GM21447 (cell line): ENCODE results near the gene PHIP.

Source experiments
- ATAC-seq: cut with Tn5 transposase; IDR thresholded peaks from one replicate; pipeline ENCODE4 v1.9.1; 2021; ENCODE audit not compliant: unreplicated experiment

PHIP gene

DNA sequence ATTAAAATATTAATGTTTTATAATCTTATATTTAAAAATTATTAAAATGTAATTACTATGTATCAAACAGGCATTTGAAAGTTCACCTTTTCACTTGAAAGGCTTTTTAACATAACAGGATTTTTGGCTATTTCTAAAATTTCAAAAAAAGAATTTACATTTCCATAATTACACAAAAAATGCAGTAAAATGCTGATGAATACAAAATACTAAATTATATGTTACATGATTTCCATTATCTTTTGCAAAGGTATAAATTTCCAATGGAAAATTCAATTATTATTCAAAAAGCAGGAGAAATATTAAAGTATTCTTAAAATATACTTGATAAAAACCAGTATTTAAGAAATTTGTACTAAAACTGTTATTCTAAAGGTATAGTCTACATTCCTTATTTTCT is 66.1 kb downstream of the PHIP start:
- no peak for ATAC-seq

- ATAC-seq = no peak
These were observed 67.6 kb downstream of the PHIP start for GRCh38 chr6:79010422-79010821.

- no peak for ATAC-seq
These were observed 68.2 kb downstream of the PHIP start for GRCh38 chr6:79009819-79010218.

- ATAC-seq = no peak
These were observed 72.6 kb downstream of the PHIP start for GRCh38 chr6:79005497-79005896.

DNA sequence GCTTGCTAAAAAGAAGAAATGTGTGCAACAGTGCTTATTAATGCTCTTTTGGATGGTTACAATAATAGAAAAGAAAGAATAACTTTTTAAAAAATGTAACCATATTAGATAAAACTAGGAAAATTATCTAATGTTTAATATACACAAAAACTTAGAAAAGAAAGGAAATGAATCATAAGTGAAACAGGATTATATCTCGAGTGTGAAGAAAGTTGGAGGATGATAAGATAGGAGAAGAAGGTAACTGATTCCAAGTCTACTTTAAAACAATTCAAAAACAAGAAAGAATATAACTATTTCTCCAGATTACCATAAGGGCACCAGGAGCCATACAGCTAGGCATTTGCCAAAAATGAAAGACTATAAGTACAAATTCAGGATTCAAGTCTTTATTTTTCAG is 73.0 kb downstream of the PHIP start:
- ATAC-seq = no peak

- ATAC-seq = no peak
These were observed 73.8 kb downstream of the PHIP start for GRCh38 chr6:79004239-79004638.

- ATAC-seq = no peak
These were observed 76.6 kb downstream of the PHIP start for GRCh38 chr6:79001415-79001814.

DNA sequence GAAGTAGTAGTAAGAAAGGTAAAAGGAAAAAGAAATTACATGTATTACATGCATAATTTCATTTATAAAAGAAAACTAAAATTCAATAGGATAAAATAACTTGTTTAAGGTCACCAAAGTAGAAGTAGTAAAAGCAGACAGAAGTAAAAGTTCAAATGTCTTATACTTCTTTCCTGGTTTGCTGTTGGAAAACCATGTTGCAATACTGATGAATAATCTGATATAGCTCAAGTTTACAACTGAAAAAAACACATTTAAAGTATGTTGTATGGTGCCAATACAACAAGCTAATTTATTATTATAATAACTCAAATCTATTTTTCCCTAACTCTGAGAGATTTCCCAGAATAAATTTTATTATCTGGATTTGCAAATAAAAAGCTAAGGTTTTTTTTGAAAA is 78.3 kb downstream of the PHIP start:
- ATAC-seq = no peak

DNA sequence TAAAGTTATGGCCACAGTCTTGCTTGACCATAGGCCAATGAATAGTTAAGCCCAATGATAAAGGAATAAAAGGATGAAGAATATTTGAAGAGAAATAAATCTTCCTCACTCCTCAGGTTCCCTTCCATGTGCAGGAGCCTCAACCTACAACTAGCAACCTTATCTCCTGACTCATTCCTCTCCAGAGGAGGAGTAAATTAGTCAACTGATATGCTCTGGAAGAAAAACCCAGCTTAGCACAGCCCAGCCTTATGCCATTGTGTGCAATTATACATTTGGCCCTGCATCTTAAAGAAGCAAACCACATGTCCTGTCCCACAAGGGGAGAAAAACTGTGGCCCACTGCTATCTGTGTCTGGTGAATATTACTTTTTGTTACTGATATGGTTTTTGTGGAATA is 82.1 kb downstream of the PHIP start:
- no peak for ATAC-seq

- no peak for ATAC-seq
These were observed 82.7 kb downstream of the PHIP start for GRCh38 chr6:78995346-78995745.

DNA sequence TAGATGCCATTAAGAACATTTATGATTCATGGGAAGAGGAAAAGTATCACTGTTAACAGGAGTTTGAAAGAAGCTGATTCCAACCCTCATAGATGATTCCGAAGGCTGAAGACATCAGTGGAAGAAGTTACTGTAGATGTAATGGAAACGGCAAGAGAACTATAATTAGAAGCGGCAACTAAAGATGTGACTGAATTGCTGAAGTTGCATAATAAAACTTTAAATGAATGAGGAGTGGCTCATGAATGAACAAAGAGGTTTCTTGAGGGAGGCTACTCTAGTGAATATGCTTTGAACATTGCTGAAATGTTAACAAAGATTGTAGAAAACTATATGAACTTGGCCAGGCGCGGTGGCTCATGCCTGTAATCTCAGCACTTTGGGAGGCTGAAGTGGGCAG is 84.1 kb downstream of the PHIP start:
- no peak for ATAC-seq

DNA sequence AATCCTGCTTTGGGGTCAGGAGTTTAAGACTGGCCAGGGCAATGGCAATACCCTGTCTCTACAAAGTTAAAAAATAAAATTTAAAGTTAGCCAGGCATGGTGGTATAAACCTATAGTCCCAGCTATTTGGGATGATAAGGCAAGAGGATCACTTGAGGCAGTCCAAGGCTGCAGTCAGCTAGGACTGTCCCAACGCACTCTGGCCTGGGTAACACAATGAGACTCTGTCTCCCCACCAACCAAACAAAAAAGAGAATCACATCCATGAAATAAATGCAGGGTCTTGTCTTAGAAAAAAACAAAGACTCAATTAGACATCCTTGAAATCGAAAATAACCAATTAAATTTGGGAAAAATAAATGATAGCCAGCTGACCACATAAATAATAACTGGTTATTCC is 88.9 kb downstream of the PHIP start:
- no peak for ATAC-seq

DNA sequence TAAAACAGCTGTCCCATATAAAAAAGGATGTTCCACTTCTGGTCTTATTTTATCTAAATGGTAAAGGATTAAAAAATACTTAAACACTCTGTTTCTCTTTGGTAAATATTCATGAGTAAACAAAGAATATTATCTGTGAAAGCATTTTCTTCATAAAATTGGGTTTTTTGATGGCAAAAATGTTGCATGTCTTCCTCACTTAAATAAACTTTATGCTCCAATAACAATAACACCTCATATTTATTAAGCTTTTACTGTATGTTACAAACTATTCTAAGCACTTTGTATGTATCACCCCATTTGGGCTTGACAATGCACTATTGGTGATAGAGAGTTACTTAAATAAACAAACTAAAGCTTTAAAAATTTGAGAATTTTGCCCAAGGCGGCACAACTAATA is 91.9 kb downstream of the PHIP start:
- no peak for ATAC-seq

GRCh38 chr6:78984225-78984950 is 93.7 kb downstream of the PHIP start:
- ATAC-seq = no peak

DNA sequence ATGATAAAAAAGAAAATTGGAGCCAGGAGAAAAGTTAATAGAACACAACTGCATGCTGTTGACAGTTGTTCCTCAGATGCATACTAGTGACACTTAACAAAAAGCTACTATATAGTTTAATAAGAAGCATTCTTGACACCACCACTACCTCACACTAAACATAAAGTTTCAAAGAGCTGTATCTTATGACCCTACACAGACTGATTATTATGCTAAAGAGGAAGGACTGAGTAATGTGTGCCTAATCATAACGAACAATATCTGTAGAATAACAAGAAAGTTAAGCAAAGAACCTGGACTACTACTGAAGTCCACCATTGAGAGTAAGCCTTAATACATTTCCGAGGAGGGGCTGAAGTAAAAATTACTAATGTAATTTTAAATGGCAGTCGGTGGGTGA is 110.9 kb downstream of the PHIP start:
- no peak for ATAC-seq

- ATAC-seq = no peak
These were observed 111.5 kb downstream of the PHIP start for GRCh38 chr6:78966542-78966941.

- ATAC-seq = no peak
These were observed 115.6 kb downstream of the PHIP start for GRCh38 chr6:78962448-78962847.

- no peak for ATAC-seq
These were observed 123.3 kb downstream of the PHIP start for GRCh38 chr6:78954740-78955139.

DNA sequence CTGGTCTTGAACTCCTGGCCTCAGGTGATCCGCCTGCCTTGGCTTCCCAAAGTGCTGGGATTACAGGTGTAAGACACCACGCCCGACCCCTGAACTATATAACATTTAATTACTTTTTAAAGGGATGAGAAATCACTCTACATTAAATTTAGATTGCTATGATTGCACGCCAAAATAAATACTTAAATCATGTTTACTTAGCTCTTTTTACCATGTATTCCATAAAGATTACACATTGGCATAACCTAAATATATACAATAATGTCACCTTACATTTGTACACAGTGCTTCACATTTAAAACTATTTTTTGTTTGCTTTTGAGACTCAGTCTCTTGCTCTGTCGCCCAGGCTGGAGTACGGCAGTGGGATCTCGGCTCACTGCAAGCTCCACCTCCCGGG is 124.3 kb downstream of the PHIP start:
- ATAC-seq = no peak

DNA sequence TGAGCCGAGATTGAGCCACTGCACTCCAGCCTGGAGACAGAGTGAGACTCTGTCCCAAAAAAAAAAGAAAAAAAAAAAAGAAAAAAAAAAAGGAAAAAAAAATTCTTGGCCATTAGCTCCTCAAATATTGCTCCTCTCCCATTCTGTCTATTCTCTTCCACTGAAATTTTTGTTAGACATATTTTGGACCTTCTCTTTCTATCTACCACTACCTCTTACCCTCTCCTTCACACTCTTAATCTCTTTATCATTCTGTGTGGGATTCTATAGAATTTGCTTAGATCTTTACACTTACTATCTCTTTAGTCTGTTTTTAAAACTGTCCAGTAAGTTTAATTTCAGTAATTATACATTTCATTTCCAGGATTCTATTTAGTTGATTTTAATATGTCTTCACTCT is 125.7 kb downstream of the PHIP start:
- ATAC-seq = no peak

GRCh38 chr6:78948785-78949184 is 129.3 kb downstream of the PHIP start:
- no peak for ATAC-seq

GRCh38 chr6:78947962-78948361 is 130.1 kb downstream of the PHIP start:
- ATAC-seq = no peak

GRCh38 chr6:78947529-78947928 is 130.5 kb downstream of the PHIP start:
- ATAC-seq = no peak
